ENCODE results near the gene LAMA3.

The LAMA3 gene

DNA sequence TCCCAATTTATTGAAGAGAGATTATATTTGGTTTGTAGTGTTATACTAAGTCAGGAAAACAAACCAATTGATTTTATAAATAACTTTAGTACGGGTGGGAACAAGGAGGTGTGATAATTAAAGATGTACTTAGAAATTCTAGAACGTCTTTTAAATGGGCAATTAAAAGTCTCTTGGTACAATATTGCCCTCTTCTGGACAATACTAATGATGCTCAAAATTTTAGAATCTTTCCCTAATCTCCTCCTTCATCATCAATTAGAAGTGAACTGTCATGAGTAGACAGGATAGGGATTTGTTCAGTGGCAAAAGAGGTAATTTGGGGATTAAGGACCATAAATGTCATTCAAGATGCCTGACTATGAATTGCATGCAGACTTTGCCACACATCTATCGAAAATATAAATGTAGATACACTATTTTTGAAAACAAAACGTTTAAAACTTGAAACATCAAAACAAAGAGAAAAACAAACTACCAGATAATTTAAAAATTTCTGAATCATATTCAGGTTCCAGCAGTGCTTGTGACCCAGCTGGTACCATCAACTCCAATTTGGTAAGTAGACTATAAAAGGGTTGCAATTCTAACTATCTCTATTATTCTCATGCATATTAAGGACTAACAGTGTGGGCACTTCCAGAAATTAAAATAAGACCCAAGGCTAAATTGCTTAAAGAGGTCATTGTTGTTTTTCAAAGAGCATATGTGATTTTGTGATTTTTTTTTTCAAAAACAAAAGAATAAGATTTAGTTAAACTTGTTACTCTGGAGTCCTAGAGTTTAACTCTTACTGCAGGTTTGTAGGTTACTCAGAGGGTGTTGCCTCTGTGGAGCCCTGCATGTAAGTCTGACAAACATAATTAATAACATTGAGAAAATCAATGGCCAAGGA, 123.5 kb downstream of the LAMA3 start:
- TF ChIP-seq CTCF (IDR thresholded peaks at IDR 0.05; ENCODE audit: low read depth, low read length, missing control alignments), result no peak
- H3K4me3 ChIP-seq (ENCODE audit: low read depth, low read length), result no peak overlapping the region
- in situ Hi-C loops (cut with HindIII; ENCODE audit: low sequenced_read_pairs), result no loop called here
- DNase-seq (ENCODE audit: low read depth), result no peak

GRCh38 chr18:23814991-23815614, 125.8 kb downstream of the LAMA3 start:
- no peak for TF ChIP-seq CTCF (IDR thresholded peaks at IDR 0.05; ENCODE audit: low read depth, low read length, missing control alignments)
- DNase-seq (ENCODE audit: low read depth), result no peak
- no peak overlapping the region for H3K4me3 ChIP-seq (ENCODE audit: low read depth, low read length)
- in situ Hi-C loops (cut with HindIII; ENCODE audit: low sequenced_read_pairs), result no loop called here

DNA sequence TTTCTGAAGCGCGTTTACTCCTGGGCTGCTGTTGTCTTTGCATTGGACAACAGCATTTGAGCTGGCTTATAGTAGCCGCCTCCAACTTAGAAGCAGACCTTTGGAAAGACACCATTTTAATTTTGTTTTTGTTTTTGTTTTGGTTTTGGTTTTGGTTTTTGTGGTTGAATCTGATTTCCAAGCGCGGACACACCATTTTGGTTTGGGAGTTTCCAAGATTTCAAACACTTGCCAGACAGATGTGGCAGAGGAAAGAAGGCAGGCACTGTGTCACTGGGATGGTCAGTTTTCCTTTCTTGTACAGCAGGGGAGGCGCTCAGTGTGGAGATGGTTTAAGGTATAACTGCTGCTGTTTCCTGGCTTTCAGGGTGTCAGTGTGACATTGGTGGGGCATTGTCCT, 126.8 kb downstream of the LAMA3 start:
- no peak overlapping the region for H3K4me3 ChIP-seq (ENCODE audit: low read depth, low read length)
- in situ Hi-C loops (cut with HindIII; ENCODE audit: low sequenced_read_pairs), result no loop called here
- no peak for TF ChIP-seq CTCF (IDR thresholded peaks at IDR 0.05; ENCODE audit: low read depth, low read length, missing control alignments)
- DNase-seq (ENCODE audit: low read depth), result no peak

DNA sequence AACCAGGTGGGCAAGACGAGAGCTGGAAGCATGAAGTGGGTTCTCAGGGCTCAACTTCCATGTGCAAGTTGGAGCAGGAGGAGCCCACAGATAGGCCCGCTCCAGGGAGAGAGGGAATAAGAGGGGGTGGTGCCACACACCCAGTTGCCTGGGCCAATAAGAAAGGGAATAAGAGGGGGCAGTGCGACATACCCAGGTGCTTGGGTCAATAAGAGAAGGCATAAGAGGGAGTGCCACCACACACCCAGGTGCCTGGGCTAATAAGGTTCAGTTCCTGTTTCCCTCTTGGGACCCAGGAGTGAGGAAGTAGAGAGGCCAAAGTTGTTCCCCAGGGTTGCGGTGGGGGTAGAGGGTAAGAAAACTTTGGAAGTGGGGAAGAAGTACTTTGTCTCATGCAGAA, 127.5 kb downstream of the LAMA3 start:
- no peak for DNase-seq (ENCODE audit: low read depth)
- TF ChIP-seq CTCF (IDR thresholded peaks at IDR 0.05; ENCODE audit: low read depth, low read length, missing control alignments), result no peak
- no peak overlapping the region for H3K4me3 ChIP-seq (ENCODE audit: low read depth, low read length)
- in situ Hi-C loops (cut with HindIII; ENCODE audit: low sequenced_read_pairs), result no loop called here

DNA sequence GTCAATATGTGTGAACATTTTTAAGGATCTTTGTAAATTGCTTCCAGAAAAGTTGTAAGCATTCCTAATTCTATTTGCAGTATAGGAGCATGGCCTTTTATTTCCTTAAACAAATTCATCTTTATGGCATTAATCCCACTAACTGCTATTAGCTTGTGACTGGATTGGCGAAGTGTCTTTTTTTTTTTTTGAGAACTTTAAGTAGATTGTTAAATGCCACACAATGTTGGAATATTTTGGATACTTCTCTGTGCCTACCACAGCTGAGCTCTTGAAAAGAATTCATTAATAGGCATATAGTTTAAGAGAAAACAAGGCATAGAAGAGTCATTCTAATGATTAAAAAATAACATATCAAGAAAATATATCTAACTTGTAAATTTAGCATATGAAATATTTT, 129.7 kb downstream of the LAMA3 start:
- in situ Hi-C loops (cut with HindIII; ENCODE audit: low sequenced_read_pairs), result no loop called here
- H3K4me3 ChIP-seq (ENCODE audit: low read depth, low read length), result no peak overlapping the region
- no peak for DNase-seq (ENCODE audit: low read depth)
- no peak for TF ChIP-seq CTCF (IDR thresholded peaks at IDR 0.05; ENCODE audit: low read depth, low read length, missing control alignments)

- peak; percentile 33 for DNase-seq (ENCODE audit: low read depth)
- no peak overlapping the region for H3K4me3 ChIP-seq (ENCODE audit: low read depth, low read length)
- no peak for TF ChIP-seq CTCF (IDR thresholded peaks at IDR 0.05; ENCODE audit: low read depth, low read length, missing control alignments)
- in situ Hi-C loops (cut with HindIII; ENCODE audit: low sequenced_read_pairs), result no loop called here
Observed at GRCh38 chr18:23822590-23823385, 133.5 kb downstream of the LAMA3 start.
